Measurements from ENCODE around the gene TEDC2.

GRCh38 chr16:2490190-2491105 lies 30.5 kb downstream of the TEDC2 start:
- TF ChIP-seq CTCF (IDR thresholded peaks at IDR 0.05) (no peak), POLR2A (IDR thresholded peaks at IDR 0.05) (no peak)
